Peyer's patch (tissue), 4 donors: ENCODE results near the gene FUT8.

Experiments used
- POLR2A ChIP-seq, 2 donors: fragments of 450-650 bp; IDR thresholded peaks; one replicate each; pipeline ENCODE4 v1.5.1; 2017; ENCODE audit warnings: antibody characterized with exemption in 2 of 2, mild to moderate bottlenecking in 2 of 2, moderate library complexity in 2 of 2
- TF ChIP-seq, protein P1 (sequence below), 6 experiments: fragments of 450-650 bp in 4 of 6; fragments of 200-600 bp in 2 of 6; sonication (generic) in 1 of 6; IDR thresholded peaks; one replicate each; pipeline ENCODE4 v1.5.1; 2017 to 2019; ENCODE audit warnings: antibody characterized with exemption in 6 of 6, mild to moderate bottlenecking in 3 of 6, moderate library complexity in 1 of 6

DNA sequence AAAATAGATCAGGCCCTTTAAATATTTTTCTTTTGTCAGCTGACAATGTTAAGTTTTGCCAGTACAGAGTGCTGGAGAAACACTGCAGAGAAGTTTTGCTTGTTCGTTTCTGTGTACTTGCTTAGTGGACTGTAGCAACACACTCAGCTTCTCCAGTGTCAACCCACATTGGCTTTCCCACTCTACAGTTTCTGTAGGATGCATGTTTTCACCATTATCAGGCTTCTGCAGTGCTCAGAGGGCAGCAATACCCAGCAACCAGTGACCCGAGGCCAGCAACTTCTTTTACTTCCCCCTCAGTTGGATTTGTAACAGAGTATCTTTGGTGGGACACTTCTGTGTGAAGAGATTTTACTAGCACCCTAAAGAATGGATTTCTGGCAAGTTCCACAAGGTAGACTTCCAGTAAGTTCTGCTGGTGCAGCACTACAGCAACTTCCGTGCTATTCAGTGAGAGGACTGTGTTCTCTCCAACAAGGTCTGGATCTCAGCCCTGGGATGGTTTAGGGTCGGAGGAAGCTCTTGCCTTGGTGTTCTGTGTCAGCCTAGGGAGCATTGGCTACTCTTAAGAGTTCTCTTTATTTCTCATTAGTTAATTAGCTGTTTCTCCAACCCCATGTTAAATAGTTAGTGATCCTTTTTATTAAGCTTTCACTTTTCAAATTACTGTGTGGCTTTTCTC is 70.4 kb downstream of the FUT8 start:
- TF ChIP-seq, protein P1, sequence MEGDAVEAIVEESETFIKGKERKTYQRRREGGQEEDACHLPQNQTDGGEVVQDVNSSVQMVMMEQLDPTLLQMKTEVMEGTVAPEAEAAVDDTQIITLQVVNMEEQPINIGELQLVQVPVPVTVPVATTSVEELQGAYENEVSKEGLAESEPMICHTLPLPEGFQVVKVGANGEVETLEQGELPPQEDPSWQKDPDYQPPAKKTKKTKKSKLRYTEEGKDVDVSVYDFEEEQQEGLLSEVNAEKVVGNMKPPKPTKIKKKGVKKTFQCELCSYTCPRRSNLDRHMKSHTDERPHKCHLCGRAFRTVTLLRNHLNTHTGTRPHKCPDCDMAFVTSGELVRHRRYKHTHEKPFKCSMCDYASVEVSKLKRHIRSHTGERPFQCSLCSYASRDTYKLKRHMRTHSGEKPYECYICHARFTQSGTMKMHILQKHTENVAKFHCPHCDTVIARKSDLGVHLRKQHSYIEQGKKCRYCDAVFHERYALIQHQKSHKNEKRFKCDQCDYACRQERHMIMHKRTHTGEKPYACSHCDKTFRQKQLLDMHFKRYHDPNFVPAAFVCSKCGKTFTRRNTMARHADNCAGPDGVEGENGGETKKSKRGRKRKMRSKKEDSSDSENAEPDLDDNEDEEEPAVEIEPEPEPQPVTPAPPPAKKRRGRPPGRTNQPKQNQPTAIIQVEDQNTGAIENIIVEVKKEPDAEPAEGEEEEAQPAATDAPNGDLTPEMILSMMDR (IDR thresholded peaks at IDR 0.05), result no peak
- no peak for TF ChIP-seq POLR2A (IDR thresholded peaks at IDR 0.05)
